Measurements from ENCODE around the gene GEN1.
"Not testable (repeated sequence)": the region's sequence is repeated elsewhere in the genome, so short reads cannot be mapped to it uniquely, and the experiment has no call there.

Gene GEN1

GRCh38 chr2:17799301-17800120 lies 45.6 kb downstream of the GEN1 start:
- no peak for DNase-seq

- no peak for DNase-seq
Observed at GRCh38 chr2:17800219-17800618, 46.3 kb downstream of the GEN1 start.

GRCh38 chr2:17800693-17801458 lies 46.9 kb downstream of the GEN1 start:
- DNase-seq: peak; percentile 24

GRCh38 chr2:17803497-17803896 lies 49.6 kb downstream of the GEN1 start:
- DNase-seq: no peak

- no peak for DNase-seq
Observed at GRCh38 chr2:17804358-17804757, 50.4 kb downstream of the GEN1 start.

GRCh38 chr2:17805166-17805565 lies 51.2 kb downstream of the GEN1 start:
- DNase-seq: no peak

- no peak for DNase-seq
Observed at GRCh38 chr2:17805717-17806363, 51.9 kb downstream of the GEN1 start.

GRCh38 chr2:17813010-17813741 lies 59.2 kb downstream of the GEN1 start:
- no peak for DNase-seq

GRCh38 chr2:17813742-17814473 lies 60.0 kb downstream of the GEN1 start:
- DNase-seq: no peak

GRCh38 chr2:17814601-17815000 lies 60.7 kb downstream of the GEN1 start:
- DNase-seq: no peak

- no peak for DNase-seq
Observed at GRCh38 chr2:17815468-17816184, 61.7 kb downstream of the GEN1 start.

- no peak for DNase-seq
Observed at GRCh38 chr2:17816396-17817245, 62.7 kb downstream of the GEN1 start, which contains the start of gene MSGN1. Gene MSGN1 (plus strand): TSS chr2:17816460. CDS start chr2:17816519, 59 bp downstream.

GRCh38 chr2:17818235-17818815 lies 64.4 kb downstream of the GEN1 start:
- no peak for DNase-seq

GRCh38 chr2:17821080-17821479 lies 67.1 kb downstream of the GEN1 start:
- DNase-seq: no peak

GRCh38 chr2:17821535-17822444 lies 67.9 kb downstream of the GEN1 start:
- DNase-seq: peak; percentile 10

- DNase-seq: no peak
Observed at GRCh38 chr2:17822445-17823117, 68.6 kb downstream of the GEN1 start.

- not testable (repeated sequence) for DNase-seq
Observed at GRCh38 chr2:17823646-17824045, 69.7 kb downstream of the GEN1 start.

GRCh38 chr2:17827316-17827715 lies 73.4 kb downstream of the GEN1 start:
- no peak for DNase-seq
